IMR-90 (cell line): ENCODE data around the gene ILF3. TPM values are rescaled to one million over a fixed set of nuclear protein-coding genes. Genes with fewer than 3 reads are reported as not detected.

ENCODE experiments used
- ATAC-seq: fragments of 200-7000 bp; cut with Tn5 transposase; 2 replicates; pipeline ENCODE4 v1.9.1; 2020; ENCODE audit warnings: low read depth, mild to moderate bottlenecking, moderate library complexity
- BruUV-seq: library from RNA; stranded (reverse); fragments of 400-500 nt; replicated peaks from 2 replicates; lab custom pipeline; 2021; lab: Mats Ljungman, UMichigan
- CTCF ChIA-PET: fragments of 300-600 bp; formaldehyde crosslinking; extraction: SDS; loops from one replicate; lab custom pipeline; 2021; ENCODE audit warnings: antibody characterized with exemption; lab: Yijun Ruan, JAX
- POLR2A ChIA-PET: fragments of 300-600 bp; sonication (Branson Sonifier 250); formaldehyde crosslinking; loops from one replicate; lab custom pipeline; 2022; ENCODE audit warnings: antibody characterized with exemption; ENCODE audit not compliant: unreplicated experiment; lab: Charles Lee
- DNase-seq: peaks from one replicate; pipeline ENCODE4 v3.0.0; 2013
- H2AFZ ChIP-seq: replicated peaks from 2 replicates; pipeline ENCODE3; 2013; ENCODE audit warnings: low read length, mild to moderate bottlenecking; ENCODE audit not compliant: poor library complexity
- H2AK5ac ChIP-seq: 2 replicates; pipeline ENCODE4 v1.6.1; 2013; ENCODE audit warnings: low read depth, low read length, inconsistent platforms
- H2AK9ac ChIP-seq: replicated peaks from 2 replicates; pipeline ENCODE3; 2013; ENCODE audit warnings: mild to moderate bottlenecking, low read depth, low read length, moderate library complexity; ENCODE audit not compliant: poor library complexity
- H2BK120ac ChIP-seq: 2 replicates; pipeline ENCODE4 v1.6.1; 2013; ENCODE audit warnings: low read depth, low read length, inconsistent platforms
- H2BK15ac ChIP-seq: 3 replicates; pipeline ENCODE4 v1.6.1; 2013; ENCODE audit warnings: low read depth, low read length, inconsistent platforms
- H2BK20ac ChIP-seq: 2 replicates; pipeline ENCODE4 v1.6.1; 2013; ENCODE audit warnings: low read depth, mild to moderate bottlenecking, inconsistent platforms, low read length, moderate library complexity
- H2BK5ac ChIP-seq: 2 replicates; pipeline ENCODE4 v1.6.1; 2013; ENCODE audit warnings: mild to moderate bottlenecking, low read depth, low read length, inconsistent platforms; ENCODE audit not compliant: poor library complexity, severe bottlenecking
- H3K14ac ChIP-seq: replicated peaks from 2 replicates; pipeline ENCODE4 v1.6.1; 2013; ENCODE audit warnings: low read depth, low read length, inconsistent platforms
- H3K18ac ChIP-seq: 2 replicates; pipeline ENCODE4 v1.6.1; 2013; ENCODE audit warnings: low read depth, low read length, control low read depth
- H3K23ac ChIP-seq: 2 replicates; pipeline ENCODE4 v1.6.1; 2013; ENCODE audit warnings: low read depth, low read length, inconsistent platforms
- H3K27ac ChIP-seq: 2 replicates; pipeline ENCODE4 v1.5.1; 2013; ENCODE audit warnings: mild to moderate bottlenecking, control low read depth, low read length; ENCODE audit not compliant: insufficient read depth
- H3K27me3 ChIP-seq: 2 replicates; pipeline ENCODE4 v1.6.1; 2013; ENCODE audit warnings: low read length; ENCODE audit not compliant: control insufficient read depth, insufficient read depth
- H3K36me3 ChIP-seq: 2 replicates; pipeline ENCODE4 v1.6.1; 2013; ENCODE audit warnings: low read length, mixed read lengths; ENCODE audit not compliant: control insufficient read depth, insufficient read depth
- H3K4ac ChIP-seq: 2 replicates; pipeline ENCODE4 v1.6.1; 2013; ENCODE audit warnings: low read depth, low read length, inconsistent platforms
- H3K4me1 ChIP-seq: 2 replicates; pipeline ENCODE4 v1.6.1; 2013; ENCODE audit warnings: low read length, mixed read lengths; ENCODE audit not compliant: control insufficient read depth, insufficient read depth
- H3K4me2 ChIP-seq: 2 replicates; pipeline ENCODE4 v1.6.1; 2013; ENCODE audit warnings: low read depth, mild to moderate bottlenecking, control low read depth, low read length, moderate library complexity
- H3K4me3 ChIP-seq: 2 replicates; pipeline ENCODE4 v1.5.1; 2013; ENCODE audit warnings: low read depth, mild to moderate bottlenecking, control low read depth, low read length, moderate library complexity; ENCODE audit not compliant: insufficient read depth
- H3K56ac ChIP-seq: 2 replicates; pipeline ENCODE4 v1.6.1; 2013; ENCODE audit warnings: low read length, inconsistent platforms; ENCODE audit not compliant: insufficient read depth; ENCODE audit errors: extremely low read depth
- H3K79me1 ChIP-seq, 2 experiments: 2 replicates each; pipeline ENCODE4 v1.6.1; 2013; ENCODE audit warnings: low read length in 2 of 2, inconsistent platforms in 1 of 2, low read depth in 1 of 2
- H3K9ac ChIP-seq: 2 replicates; pipeline ENCODE4 v1.6.1; 2013; ENCODE audit warnings: low read depth, low read length, control low read depth
- H3K9me1 ChIP-seq: 2 replicates; pipeline ENCODE4 v1.6.1; 2013; ENCODE audit warnings: low read length, inconsistent platforms; ENCODE audit not compliant: insufficient read depth
- H3K9me3 ChIP-seq: 2 replicates; pipeline ENCODE4 v1.6.1; 2013; ENCODE audit warnings: low read length; ENCODE audit not compliant: control insufficient read depth, insufficient read depth
- H4K20me1 ChIP-seq: 2 replicates; pipeline ENCODE4 v1.6.1; 2013; ENCODE audit warnings: low read length, inconsistent platforms; ENCODE audit not compliant: insufficient read depth
- H4K5ac ChIP-seq: 2 replicates; pipeline ENCODE4 v1.6.1; 2013; ENCODE audit warnings: mild to moderate bottlenecking, low read depth, low read length, control low read depth
- H4K8ac ChIP-seq, 2 experiments: 2 replicates each; pipeline ENCODE4 v1.6.1; 2013; ENCODE audit warnings: low read depth in 2 of 2, low read length in 2 of 2, control low read depth in 1 of 2, inconsistent platforms in 1 of 2
- H4K91ac ChIP-seq: 2 replicates; pipeline ENCODE4 v1.6.1; 2013; ENCODE audit warnings: low read depth, low read length, inconsistent platforms; ENCODE audit not compliant: insufficient read depth
- CEBPB ChIP-seq: IDR thresholded peaks from 2 replicates; pipeline ENCODE4 v1.6.1; 2012; ENCODE audit warnings: low read depth, low read length, improper control_type of control experiment
- CHD1 ChIP-seq: IDR thresholded peaks from 2 replicates; pipeline ENCODE4 v1.6.1; 2012; ENCODE audit warnings: low read depth, low read length, improper control_type of control experiment
- FOS ChIP-seq: fragments of 150-350 bp; IDR thresholded peaks from 2 replicates; pipeline ENCODE4 v1.6.1; 2016; ENCODE audit warnings: low read depth, low read length
- NFE2L2 ChIP-seq: fragments of 150-350 bp; IDR thresholded peaks from 2 replicates; pipeline ENCODE4 v1.6.1; 2016; ENCODE audit warnings: low read depth, mild to moderate bottlenecking, low read length
- RCOR1 ChIP-seq: IDR thresholded peaks from 2 replicates; pipeline ENCODE4 v1.6.1; 2012; ENCODE audit warnings: mild to moderate bottlenecking, low read length, improper control_type of control experiment; ENCODE audit not compliant: insufficient replicate concordance
- SMC3 ChIP-seq: fragments of 150-350 bp; IDR thresholded peaks from 2 replicates; pipeline ENCODE4 v1.6.1; 2016; ENCODE audit warnings: low read depth, mild to moderate bottlenecking, antibody characterized with exemption, low read length, moderate library complexity
- WGBS, 2 experiments: methylation state at CpG; one replicate each; pipeline versions ENCODE4 v1.1.5 to v1.1.7; 2013; ENCODE audit warnings: missing lambda C conversion rate in 2 of 2; ENCODE audit not compliant: insufficient read length in 1 of 2; ENCODE audit errors: extremely low coverage in 2 of 2; 5-methylcytosine and 5-hydroxymethylcytosine counted together
- dilution Hi-C: fragments of 300-500 bp; cut with HindIII; formaldehyde crosslinking; loops from one replicate; pipeline ENCODE4 v1.14.3; 2018; ENCODE audit warnings: low sequenced_read_pairs; ENCODE audit not compliant: unreplicated experiment
- in situ Hi-C: fragments of 300-500 bp; cut with MboI; formaldehyde crosslinking; loops from 3 replicates; pipeline ENCODE4 v1.14.3; 2019; ENCODE audit warnings: low sequenced_read_pairs, inconsistent platforms, mixed read lengths
- intact Hi-C: fragments of 100-400 bp; cut with micrococcal nuclease; formaldehyde crosslinking; loops from 2 replicates; pipeline ENCODE4 v1.10.0; 2022
- polyA plus RNA-seq, 3 experiments: library from polyadenylated mRNA; depleted of rRNA; stranded (reverse); fragments of >200 nt; gene quantifications; 2 replicates each; pipeline ENCODE4 v1.2.3, GENCODE V29; 2012; ENCODE audit warnings: low replicate concordance in 1 of 3
- total RNA-seq: library from RNA; depleted of rRNA; stranded (reverse); fragments of >200 nt; gene quantifications from 2 replicates; pipeline ENCODE4 v1.2.3, GENCODE V29; 2012
- TF ChIP-seq, protein P1 (sequence below): fragments of 150-350 bp; IDR thresholded peaks from 2 replicates; pipeline ENCODE4 v1.6.1; 2016; ENCODE audit warnings: low read depth, mild to moderate bottlenecking, low read length, moderate library complexity, borderline replicate concordance

The ILF3 gene
- total and polyA plus RNA-seq, 2 of the 4 experiments (the other 2 are of a cell fraction), result 120 to 166 TPM

DNA sequence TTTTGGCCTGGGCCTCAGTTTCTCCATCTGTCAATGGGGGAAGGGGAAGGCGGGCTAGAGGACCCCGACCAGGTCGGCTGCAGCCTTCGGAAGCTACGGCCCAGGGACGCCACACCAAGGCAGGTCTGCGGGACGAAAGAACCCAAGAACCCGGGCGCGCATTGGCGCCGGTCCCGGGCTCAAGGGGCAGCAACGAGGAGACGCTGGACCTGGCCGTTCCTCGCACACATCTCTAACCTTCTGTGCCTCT, 739 bp upstream of the ILF3 start:
- H3K56ac ChIP-seq, result peak overlapping the region; percentile 91
- ChIA-PET POLR2A (no interaction called here), CTCF (no interaction called here)
- 0% methylated on average over 7 of the region's 18 CpGs; no CpG with 5 or more reads in 1 of the 2 experiments for WGBS, 2 experiments
- peak overlapping the region; percentile 99 for H2AK9ac ChIP-seq
- H3K4ac ChIP-seq, result peak overlapping the region; percentile 96
- dilution Hi-C loops, result no loop called here
- no peaks in the 10 kb centered on the region for H3K27me3 ChIP-seq
- no peak for DNase-seq
- peak; percentile 3 for ATAC-seq
- peak overlapping the region; percentile 92 for H3K4me2 ChIP-seq
- no peak overlapping the region for H2BK15ac ChIP-seq
- peak overlapping the region; percentile 85 for H4K91ac ChIP-seq
- H3K14ac ChIP-seq, result peak overlapping the region; percentile 97
- peak overlapping the region; percentile 80 for H3K9ac ChIP-seq
- 0 out of 2 replicates have a peak, but pooled peaks cover 3% of the 10 kb centered on the region for H3K9me1 ChIP-seq
- H3K18ac ChIP-seq, result peak overlapping the region; percentile 24; the same call in 1 of the 2 replicates
- H3K9me3 ChIP-seq, result no peaks in the 10 kb centered on the region
- peak overlapping the region; percentile 97 for H2AFZ ChIP-seq
- peak overlapping the region; percentile 35 to 97 for H4K8ac ChIP-seq
- peak overlapping the region; percentile 81 for H3K27ac ChIP-seq
- H2BK120ac ChIP-seq, result peak overlapping the region; percentile 24; the same call in 1 of the 2 replicates
- BruUV-seq, result TSS peak; percentile 95
- intact Hi-C loops, result no loop called here
- H3K23ac ChIP-seq, result peak overlapping the region; percentile 86
- peak overlapping the region; percentile 89 for H2AK5ac ChIP-seq
- peak overlapping the region; percentile 72 for H4K5ac ChIP-seq
- 0 out of 2 replicates have a peak, but pooled peaks cover 2% of the 10 kb centered on the region for H3K4me1 ChIP-seq
- H3K79me1 ChIP-seq, result peaks cover 8 to 37% of the 10 kb centered on the region in 2 experiments; a peak in 3 of 4 replicates
- H2BK20ac ChIP-seq, result no peak overlapping the region
- H3K36me3 ChIP-seq, result peaks cover 2% of the 10 kb centered on the region
- H4K20me1 ChIP-seq, result peaks cover 38% of the 10 kb centered on the region
- H2BK5ac ChIP-seq, result peak overlapping the region; percentile 87
- TF ChIP-seq NFE2L2, result no peak
- TF ChIP-seq CHD1, result no peak
- TF ChIP-seq, protein P1, sequence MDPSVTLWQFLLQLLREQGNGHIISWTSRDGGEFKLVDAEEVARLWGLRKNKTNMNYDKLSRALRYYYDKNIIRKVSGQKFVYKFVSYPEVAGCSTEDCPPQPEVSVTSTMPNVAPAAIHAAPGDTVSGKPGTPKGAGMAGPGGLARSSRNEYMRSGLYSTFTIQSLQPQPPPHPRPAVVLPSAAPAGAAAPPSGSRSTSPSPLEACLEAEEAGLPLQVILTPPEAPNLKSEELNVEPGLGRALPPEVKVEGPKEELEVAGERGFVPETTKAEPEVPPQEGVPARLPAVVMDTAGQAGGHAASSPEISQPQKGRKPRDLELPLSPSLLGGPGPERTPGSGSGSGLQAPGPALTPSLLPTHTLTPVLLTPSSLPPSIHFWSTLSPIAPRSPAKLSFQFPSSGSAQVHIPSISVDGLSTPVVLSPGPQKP, result no peak
- TF ChIP-seq CEBPB, result no peak
- no peak for TF ChIP-seq RCOR1
- no peak for TF ChIP-seq SMC3
- no peak for TF ChIP-seq FOS
- peak overlapping the region; percentile 58 for H3K4me3 ChIP-seq
- in situ Hi-C loops, result no loop called here
